HG03135 (cell line): ENCODE data around the gene NOS1AP.

Experiments
- ATAC-seq: cut with Tn5 transposase; IDR thresholded peaks from one replicate; pipeline ENCODE4 v1.9.1; 2021; ENCODE audit warnings: mild to moderate bottlenecking, moderate library complexity; ENCODE audit not compliant: unreplicated experiment

NOS1AP gene

DNA sequence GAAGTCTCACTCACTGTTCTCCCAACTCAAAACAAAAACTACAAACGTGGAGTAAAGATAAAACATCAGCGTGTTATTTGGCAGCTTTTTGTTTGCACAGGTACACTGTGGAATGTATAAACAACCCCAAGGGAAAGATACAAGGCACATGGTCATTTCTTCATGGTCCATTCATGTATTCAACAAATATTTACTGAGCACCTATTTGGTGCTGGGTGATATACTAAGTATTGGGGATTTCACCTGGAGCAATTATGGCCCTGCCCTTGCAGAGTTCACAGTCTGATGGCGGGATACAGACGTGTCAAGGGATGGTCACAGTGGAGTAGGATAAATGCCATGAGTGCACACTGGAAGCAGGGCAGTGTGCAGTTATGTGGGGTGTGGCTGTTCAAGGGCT is 171.1 kb downstream of the NOS1AP start:
- no peak for ATAC-seq

DNA sequence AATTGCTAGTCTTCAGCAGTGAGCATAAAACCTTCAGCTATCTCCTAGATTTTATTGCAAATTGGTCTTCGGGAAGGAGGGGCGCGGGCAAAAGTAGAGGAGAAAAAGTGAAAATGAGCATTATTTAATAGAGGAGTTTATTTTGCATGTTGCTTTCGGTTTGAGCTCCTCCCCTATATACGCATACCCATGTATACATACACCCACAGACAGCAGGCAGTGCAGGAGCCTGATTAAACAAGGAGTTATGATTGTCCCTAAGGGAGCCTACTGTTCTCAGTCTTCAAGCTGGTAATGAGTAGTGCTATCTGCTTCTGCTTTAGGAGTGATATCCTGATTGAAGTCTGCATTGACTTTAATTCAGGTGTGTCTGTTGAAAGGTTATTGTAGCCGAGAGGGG is 173.3 kb downstream of the NOS1AP start:
- ATAC-seq, result no peak

DNA sequence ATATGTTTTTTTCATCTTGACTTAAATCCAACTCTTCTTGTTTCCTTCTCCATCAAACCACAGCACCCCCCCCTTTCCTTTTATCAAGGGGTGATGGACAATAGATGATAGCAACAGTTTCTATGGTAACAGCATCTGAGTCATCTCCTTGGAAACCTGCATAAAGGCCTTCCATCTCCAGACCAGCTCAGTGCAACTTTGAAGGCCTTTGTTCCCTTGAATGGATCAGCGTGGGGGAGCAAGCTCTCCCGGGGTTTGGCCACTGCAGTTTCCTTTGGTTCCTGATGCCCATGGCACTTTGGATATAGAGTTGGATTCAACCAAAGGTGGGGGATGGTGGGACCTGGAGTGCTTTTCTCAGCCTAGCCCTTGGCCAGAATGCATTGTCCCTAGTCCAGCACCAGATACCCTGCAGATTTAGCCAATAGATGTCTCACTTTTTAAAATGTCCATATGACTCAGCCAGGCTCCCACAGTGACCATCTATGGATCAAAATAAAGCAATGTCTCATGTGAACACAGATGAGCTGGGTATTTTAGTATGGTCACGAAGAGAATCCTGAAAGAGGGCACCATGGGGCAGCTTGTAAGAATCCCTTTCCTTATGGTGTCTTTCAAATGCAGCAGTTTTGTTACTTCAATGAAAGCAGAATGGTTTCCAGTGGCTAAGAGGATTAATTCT is 179.5 kb downstream of the NOS1AP start:
- ATAC-seq, result no peak

DNA sequence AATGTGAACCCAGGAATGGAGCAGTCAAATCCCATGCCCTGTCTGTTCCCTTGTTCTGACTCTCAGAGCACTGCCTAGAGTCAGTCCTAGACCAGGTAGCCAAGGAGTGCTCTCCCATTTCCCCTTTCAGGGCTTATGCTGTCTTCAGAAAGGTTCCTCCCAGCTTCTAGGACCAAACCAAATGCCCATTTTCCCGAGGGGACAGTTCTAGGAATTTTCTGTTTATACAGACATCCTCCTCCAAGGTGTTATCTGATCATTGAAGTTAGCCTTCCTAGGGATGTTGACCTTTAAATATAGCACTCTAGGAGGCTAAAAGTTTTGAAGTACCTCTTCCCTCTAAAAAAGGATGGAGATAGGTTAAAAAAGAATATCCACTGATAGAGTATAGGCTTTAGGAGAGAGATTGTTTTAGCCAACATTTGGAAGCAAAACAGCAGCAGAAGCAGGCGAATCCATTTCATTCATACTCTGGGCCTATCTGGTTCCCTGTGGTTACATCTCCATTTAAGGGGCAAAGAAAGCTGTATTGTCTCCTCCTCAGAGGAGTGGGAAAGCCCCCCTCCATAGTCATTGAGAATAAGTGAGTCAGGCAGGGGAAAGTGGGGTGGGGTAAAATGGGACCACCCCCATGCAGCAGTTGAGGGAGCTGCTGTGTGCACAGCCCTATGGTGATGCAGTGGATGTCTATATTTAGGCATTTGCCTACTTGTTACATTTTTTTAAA is 180.7 kb downstream of the NOS1AP start:
- no peak for ATAC-seq

DNA sequence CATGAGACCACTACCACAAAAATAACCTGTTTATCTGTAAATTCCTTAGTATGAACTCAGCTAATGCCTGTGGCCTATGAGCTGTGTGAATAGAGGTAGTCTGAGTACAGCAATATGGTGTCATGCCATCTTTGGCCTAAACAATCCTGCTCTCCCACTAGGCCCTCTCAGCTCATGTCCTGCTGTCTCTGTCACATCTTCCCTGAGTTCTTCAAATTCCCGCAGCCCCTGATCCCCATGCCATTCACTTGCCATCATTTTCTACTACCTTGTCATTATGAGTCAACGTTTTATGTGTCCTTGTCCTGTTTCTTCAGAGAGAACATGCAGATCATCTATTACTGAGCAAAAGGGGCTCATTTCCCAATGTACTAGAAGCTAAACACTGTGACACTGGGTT is 181.6 kb downstream of the NOS1AP start:
- ATAC-seq, result no peak

DNA sequence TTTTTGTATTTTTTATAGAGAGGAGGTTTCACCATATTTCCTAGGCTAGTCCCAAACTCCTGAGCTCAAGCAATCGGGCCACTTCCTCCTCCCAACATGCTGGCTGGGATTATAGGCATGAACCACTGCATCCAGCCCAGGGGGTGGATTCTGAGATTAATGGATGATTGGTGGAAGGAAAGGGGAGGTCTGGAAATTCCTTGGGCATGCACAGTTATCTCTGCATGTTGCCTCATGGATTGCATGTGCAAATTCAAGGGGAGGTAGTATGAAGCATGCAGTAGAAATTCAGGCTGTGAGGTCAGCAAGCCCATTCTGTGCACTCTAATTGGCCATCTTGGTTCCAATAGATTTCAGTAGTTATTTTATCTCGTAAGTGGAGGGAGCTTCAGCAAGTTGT is 182.7 kb downstream of the NOS1AP start:
- no peak for ATAC-seq

DNA sequence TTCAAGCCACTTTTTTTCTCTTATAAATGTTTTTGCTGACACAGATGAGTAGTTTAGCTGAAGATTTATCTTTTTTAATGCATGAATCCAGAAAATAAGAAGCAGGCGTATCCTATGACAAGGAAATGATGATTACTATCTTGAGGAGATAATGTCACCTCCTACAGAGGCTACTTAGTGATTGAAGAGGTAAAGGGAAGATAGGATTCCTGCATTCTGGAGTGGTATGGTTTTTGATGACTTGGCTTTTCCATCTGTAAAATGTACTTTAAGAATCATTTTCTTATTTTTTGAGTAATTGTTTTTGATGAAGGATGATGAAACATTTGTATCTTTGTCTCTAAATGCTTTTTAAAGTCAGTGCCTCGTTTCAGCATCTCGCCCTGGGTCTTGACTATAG is 184.3 kb downstream of the NOS1AP start:
- ATAC-seq, result no peak

DNA sequence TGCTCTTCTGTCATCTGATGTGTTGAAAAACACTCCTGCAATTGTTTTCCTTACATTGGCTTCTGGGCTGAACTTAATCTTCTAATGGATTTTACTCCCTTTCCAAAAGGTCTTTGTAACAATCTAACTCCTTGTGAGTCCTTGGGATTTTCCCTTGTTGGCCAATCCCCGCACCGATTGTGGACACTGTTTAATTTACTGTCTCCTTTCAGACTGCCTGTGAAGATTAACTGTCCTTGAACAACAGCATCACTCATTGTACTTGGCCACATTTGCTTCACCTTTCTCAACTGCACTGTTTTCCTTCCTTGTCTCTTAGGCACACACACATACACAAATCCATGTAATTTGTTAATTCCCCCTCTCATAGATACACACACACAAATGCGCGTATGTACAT is 186.8 kb downstream of the NOS1AP start:
- ATAC-seq, result no peak

DNA sequence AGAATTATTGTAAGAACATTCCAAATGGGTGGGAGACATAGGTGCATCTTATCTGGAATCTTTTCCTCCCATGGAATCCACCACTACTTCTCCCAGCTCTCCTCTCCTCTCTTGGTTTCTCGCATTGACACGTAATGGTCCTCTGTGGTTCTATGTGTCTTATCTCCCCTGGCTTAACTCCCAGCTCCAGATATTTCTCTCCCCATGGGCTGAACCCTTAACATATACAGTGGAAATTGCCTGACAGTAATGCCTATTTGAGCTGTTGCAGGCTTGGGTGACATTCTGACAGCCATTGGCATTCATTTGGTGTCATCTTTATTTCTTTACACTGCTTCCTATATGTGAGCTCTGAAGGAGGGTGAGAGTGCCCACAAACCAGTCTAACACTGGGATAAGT is 188.9 kb downstream of the NOS1AP start:
- no peak for ATAC-seq

DNA sequence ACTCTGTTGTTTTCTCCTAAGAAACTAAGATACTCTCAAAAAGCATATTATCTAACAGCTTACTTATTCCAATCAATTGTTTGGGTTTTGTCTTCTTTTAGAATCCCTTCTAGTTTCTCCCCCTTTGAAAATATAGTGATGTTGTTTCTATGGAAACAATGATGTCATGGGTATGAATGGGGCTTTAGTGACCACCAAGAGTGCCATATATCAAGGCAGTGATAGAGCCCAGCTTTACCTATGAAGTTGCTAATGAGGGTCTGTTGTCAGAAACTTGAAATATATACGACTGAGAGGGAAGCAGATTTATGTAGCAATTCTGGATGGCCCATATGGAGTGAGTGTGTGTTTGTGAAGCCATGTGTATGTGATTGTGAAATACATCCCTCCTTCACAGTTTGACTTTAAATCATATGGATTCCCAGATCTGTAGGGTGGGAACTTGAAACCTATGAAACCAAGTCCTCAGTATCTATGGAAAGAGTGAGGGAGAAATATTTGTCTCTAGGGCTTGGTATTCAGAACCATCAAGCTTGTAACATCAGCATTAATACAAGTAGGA is 190.5 kb downstream of the NOS1AP start:
- no peak for ATAC-seq

DNA sequence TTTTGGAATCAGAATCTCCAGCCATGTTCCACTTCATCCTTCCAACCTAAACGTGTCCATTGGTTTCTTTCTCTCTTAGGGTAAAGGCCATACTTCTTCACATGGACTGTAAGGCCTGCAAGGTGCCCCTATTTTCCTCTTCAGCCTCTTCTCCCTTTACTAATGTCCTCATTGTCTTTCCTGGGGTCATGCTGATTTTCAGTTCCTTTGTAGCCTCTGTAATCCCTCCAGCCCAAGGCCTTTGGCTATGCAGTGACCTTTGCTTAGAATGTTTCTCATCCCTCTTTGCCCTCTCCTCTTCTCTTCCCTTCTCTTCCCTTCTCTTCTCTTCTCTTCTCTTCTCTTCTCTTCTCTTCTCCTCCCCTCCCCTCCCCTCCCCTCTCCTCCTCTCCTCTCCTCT is 194.6 kb downstream of the NOS1AP start:
- ATAC-seq, result no peak

DNA sequence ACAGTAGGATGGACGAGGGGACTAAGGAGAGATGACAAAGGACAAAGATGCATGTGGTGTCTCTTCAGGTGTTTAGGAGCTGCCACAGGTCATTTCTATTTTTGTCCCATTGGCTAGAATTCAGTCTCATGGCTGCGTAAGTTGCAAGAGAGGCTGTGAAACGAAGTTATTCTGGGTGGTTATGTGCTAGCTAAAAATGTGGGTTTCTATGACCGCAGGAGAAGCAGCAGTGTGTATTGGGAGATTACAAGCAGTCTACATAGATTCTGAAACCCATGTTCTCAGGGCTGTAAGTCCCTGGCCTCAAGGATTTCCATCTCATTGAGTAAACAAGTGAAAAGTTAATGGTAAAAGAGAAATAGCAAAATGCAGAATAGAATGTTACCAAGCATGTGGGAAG is 196.5 kb downstream of the NOS1AP start:
- no peak for ATAC-seq

DNA sequence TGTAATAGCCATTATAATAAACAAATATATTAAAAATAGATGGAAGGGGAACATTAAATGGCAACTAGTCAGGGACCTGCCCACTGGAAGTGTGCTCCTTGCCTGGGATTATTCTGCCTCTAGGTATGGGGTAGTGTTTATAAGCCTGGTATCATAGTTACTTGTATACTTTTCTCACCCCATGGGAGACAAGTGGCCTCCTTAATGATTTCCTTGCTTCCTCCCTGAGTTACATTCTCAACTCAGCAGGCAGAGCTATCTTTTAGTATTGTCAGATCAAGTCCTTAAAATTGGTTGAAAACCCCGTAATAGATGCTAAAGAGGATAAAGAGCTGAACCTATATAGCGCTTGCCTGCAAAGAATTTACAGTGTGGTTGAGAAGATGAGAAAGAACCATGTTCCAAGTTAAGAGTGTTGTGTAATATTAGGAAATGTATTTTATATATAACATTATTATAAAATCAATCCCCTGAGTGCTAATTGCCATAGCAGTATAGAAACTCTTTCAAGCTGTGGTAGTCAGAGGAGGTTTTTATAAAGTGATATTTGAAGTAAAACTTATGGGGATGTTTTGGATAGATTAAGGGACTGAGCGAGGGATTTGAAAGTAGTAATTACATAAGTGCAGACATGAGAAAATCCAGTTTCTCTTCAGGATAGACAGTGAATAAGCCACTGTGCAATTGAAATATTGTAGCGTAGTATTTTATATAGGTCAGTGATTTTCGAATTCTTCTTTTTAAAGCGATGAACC is 200.7 kb downstream of the NOS1AP start:
- no peak for ATAC-seq

DNA sequence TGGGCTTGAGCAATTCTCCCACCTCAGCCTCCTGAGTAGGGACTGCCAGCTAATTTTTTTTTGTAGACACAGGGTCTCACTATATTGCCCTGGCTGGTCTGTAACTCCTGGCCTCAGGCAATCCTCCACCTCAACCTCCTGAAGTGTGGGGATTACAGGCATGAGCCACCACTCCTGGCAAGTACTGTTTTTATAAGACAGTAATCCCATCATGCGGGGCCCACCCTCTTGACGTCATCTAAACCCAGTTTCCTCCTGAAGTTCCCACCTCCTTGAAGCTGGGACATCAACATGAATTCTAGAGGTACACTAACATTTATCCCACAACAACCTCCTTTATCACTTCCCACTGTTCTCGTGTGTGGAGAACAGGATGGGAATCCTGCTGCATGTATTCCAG is 202.5 kb downstream of the NOS1AP start:
- ATAC-seq, result no peak

DNA sequence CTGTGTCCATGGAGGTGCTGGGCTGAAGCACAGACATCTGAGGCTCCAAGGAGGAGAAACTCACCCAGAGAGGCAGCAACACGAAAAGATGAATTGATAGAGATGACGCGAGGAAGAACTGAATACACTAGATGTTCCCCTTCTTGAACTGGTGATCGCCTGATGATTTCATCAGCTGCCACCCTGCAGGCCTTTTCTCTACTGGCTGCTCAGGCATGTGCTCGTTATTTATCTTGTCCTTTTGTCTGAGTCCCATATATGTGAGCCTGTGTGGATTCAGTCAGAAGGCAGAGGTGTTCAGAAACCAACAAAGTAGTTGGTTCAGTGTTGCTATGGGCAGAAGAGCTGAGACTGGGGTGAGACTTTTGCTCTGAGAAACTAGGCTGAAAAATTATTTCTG is 202.9 kb downstream of the NOS1AP start:
- ATAC-seq, result no peak

DNA sequence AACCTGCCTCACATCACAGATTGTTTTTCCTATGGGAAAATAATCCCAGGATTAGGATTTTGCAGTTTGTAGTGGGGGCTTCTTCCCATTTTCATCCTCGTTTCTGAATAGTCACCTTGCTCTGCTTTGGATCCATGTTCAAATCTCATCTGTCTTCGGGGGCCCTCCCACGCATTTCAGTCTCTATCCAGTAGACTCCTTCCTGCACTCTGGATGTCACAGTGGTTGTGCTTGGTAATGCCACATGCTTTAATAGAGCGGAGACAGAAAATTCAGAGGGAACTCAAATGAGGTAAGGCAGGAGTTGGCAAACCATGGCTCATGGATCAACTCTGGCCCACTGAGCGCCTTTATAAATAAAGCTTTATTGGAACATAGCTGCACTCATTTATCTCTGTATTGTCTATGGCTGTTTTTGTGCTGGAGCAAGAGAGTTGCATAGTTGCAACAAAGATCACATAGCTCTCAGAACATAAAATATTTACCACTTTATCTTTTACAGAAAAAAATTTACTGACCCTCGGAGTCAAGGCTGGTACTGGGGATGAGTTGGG is 206.2 kb downstream of the NOS1AP start:
- ATAC-seq, result no peak

DNA sequence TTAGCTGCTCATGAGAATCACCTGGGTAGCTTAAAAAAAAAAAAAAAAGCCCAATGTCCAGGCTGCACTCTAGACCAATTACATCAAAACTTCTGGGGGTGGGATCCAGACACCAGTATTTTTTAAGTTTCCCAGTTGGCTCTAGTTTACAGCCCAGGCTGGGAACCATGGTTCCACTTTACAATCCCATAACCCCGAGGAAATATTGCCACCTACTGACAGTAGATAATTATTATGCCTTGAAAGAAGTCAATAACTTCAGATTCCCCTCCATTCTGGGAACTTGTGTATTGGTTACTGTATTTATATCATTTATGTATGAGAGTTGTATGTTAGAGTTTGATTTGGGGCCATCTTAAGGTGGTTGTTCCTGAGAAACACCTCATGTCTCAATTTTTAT is 207.0 kb downstream of the NOS1AP start:
- ATAC-seq, result no peak

DNA sequence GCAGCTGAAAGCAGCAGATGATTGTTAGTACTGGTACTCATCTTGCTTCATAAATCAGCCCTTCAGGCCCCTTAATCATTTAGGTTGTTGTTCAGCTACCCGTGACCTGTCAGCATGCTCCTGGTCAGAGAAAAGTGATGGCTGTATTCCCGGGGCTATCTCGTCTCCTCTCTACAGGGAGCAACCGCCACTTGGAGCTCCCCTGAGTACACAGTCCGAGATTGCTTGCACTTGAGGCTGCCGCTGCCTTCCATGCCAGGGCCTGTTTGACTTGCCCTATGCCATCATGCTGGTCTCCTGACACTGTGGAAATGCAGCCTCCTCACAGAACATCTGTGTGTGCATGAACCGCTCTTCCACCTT is 209.6 kb downstream of the NOS1AP start:
- no peak for ATAC-seq

DNA sequence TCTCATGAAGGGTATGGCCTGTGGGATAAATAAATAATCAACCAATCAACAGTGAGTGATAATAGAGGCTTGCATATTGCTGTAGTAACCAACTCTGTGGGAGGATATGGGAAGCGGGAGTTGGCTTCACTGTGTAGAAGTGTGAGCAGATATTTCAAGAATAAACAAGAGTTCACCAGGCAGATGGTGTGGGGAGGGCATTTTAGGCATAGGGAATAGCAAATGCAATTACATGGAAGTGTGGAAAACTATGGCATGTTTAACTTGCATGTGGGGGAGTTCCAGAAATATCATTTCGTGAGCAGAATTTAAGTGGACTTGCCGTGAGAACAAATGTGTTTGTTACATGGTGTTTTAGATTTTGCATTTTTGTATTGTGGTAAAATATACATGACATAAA is 211.9 kb downstream of the NOS1AP start:
- ATAC-seq, result no peak

DNA sequence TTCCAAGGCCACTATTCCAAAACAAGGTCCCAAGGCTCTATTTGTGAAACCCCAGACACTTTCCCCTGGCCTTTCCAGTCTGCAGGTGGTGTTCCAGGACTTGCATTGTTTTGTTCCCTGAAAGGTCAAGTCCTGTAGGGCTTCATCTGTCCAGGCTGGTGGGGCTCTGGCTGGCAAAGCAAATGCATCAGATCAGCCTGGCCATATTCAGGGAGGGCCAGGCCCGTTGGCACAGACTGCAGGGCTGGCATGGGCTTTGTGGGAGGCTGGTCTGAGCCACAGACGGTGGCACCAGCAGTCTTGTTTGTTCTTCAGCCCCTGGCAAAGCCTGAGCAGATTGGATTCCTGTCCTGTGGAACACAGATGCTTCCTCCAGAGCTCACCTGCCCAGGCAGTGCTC is 214.2 kb downstream of the NOS1AP start:
- no peak for ATAC-seq

DNA sequence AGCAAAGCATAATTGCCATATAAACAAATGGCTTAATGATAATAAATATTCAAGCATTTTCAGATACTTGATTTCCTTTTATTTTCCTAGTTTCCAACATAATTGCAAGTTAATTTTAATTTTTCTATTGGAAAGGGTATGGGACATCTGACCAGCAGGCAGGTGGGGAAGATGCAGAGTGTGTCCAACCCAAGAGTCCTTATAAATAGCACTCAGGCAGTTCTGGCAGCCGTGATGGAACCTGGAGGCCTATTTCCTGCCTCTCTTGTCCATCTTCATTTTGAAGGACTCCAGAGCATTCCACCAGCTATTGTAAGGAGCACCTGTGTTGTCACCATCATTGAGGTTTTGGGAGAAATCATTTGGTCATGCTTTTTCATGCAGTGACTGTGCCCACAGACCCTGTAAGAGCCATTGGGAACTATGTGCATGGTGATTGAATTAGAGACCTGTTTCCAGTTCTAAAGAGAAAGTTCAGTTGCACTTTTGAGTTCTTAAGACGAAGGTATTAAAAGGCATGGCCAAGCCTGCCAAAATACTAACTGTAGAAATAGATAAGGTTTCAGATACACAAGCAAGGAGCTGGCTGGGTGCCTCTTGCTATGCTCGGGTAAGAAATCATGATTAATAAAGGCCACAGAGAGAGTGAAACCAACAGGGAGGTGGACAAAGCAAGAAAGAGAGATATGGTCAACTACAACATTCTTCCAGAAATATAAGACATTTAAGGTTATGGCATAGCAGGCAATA is 214.9 kb downstream of the NOS1AP start:
- ATAC-seq, result no peak
